Activated CD8-positive, alpha-beta memory T cell treated with anti-CD3 and anti-CD28 coated beads, Interleukin-2, amount 10 ng/mL, durations not matched to agents 7 days and 5 days (primary cell): ENCODE results near the gene RFTN2. TPM values are rescaled to one million over a fixed set of nuclear protein-coding genes. Genes with fewer than 3 reads are reported as not detected.
"Not testable (repeated sequence)": the region's sequence is repeated elsewhere in the genome, so short reads cannot be mapped to it uniquely, and the experiment has no call there.

ENCODE experiments used
- ATAC-seq: fragments of 150-1000 bp; cut with Tn5 transposase; one replicate; pipeline ENCODE4 v1.10.0; 2021; ENCODE audit warnings: moderate library complexity
- CTCF ChIA-PET: fragments of 350-600 bp; sonication (Branson Sonifier 250); formaldehyde crosslinking; loops from one replicate; lab custom pipeline; 2021; ENCODE audit warnings: antibody characterized with exemption; lab: Charles Lee
- DNase-seq: peaks from one replicate; pipeline ENCODE4 v3.0.0-alpha.2; 2020
- H3K27ac Mint-ChIP-seq: one replicate; pipeline ENCODE4 v1.8.0; 2021; ENCODE audit warnings: mild to moderate bottlenecking, mixed read lengths
- H3K27me3 Mint-ChIP-seq: one replicate; pipeline ENCODE4 v1.8.0; 2021; ENCODE audit warnings: mixed read lengths
- H3K36me3 Mint-ChIP-seq: one replicate; pipeline ENCODE4 v1.8.0; 2021; ENCODE audit warnings: mild to moderate bottlenecking, mixed read lengths
- H3K4me1 Mint-ChIP-seq: one replicate; pipeline ENCODE4 v1.8.0; 2021; ENCODE audit warnings: mixed read lengths
- H3K4me3 Mint-ChIP-seq: one replicate; pipeline ENCODE4 v1.8.0; 2021; ENCODE audit warnings: mild to moderate bottlenecking, moderate library complexity, mixed read lengths
- H3K9me3 Mint-ChIP-seq: one replicate; pipeline ENCODE4 v1.8.0; 2022; ENCODE audit warnings: low read depth, mixed read lengths
- total RNA-seq, 2 experiments: library from RNA; stranded (reverse); gene quantifications; one replicate each; pipeline ENCODE4 v1.2.3, GENCODE V29; 2021

RFTN2 gene
- total RNA-seq, 2 experiments from 2014 or later: not detected

DNA sequence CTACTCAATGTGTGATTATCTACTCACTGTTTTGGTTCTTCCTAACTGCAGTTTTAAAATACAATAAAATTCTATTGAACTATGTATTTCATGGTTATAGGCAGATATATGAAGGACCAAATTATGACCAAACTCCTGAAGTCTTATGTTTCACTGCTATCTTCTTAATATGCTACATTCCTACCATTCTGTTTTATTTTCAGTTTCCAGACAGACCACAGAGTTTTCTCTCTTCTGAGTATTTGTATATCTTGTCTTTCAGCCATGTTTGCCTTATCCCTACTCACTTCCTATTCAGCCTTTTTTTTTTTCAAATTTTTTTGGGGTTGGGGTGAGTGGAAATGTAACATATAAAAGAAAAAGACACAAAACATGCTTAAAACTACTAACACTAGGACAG is 6.3 kb downstream of the RFTN2 start:
- H3K4me1 Mint-ChIP-seq: peaks cover 2% of the 10 kb centered on the region
- DNase-seq (no peak), ATAC-seq (no peak)
- H3K27ac Mint-ChIP-seq: no peak overlapping the region
- peaks cover 4% of the 10 kb centered on the region for H3K36me3 Mint-ChIP-seq
- peaks cover 10% of the 10 kb centered on the region for H3K27me3 Mint-ChIP-seq
- peaks cover 14% of the 10 kb centered on the region for H3K9me3 Mint-ChIP-seq
- no peak overlapping the region for H3K4me3 Mint-ChIP-seq
- CTCF ChIA-PET: no interaction called here

DNA sequence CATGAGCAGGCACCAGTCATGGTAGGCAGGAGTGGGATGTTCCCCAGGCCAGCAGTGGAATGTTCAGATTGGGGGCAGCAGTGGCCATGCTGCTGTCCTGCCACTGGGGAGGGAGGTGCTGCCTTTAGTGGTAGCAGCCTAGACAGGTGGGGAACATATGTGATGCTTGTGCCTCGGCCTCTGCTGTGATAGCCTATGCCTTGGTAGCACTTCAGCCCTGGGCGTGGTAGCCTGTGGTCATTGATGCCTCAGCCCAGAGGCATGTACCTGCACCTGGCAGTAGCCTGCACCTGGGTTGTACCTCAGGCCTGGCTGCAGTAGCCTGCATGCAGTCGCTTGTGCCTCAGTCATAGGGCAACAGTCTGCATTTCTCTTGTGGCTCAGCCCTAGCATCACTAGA is 7.1 kb downstream of the RFTN2 start:
- CTCF ChIA-PET: no interaction called here
- DNase-seq (no peak), ATAC-seq (no peak)
- no peak overlapping the region for H3K4me3 Mint-ChIP-seq
- peaks cover 2% of the 10 kb centered on the region for H3K4me1 Mint-ChIP-seq
- H3K27ac Mint-ChIP-seq: no peak overlapping the region
- H3K9me3 Mint-ChIP-seq: peaks cover 14% of the 10 kb centered on the region
- peaks cover 4% of the 10 kb centered on the region for H3K36me3 Mint-ChIP-seq
- H3K27me3 Mint-ChIP-seq: peaks cover 10% of the 10 kb centered on the region

DNA sequence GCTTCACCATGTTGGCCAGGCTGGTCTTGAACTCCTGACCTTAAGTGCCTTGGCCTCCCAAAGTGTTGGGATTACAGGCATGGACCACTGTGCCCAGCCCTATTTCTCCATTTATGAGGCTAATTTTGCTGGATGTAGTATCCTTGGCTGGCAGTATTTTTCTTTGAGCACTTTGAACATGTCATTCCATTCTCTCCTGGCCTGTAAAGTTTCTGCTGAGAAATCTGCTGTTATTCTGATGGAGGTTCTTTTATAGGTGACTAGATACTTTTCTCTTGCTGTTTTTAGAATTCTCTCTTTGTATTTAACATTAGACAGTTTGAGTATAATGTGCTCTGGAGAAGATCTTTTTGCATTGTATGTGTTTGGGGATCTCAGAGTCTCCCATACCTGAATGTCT is 9.1 kb downstream of the RFTN2 start:
- H3K27ac Mint-ChIP-seq: no peak overlapping the region
- peaks cover 14% of the 10 kb centered on the region for H3K9me3 Mint-ChIP-seq
- peaks cover 2% of the 10 kb centered on the region for H3K4me1 Mint-ChIP-seq
- no peak overlapping the region for H3K4me3 Mint-ChIP-seq
- peaks cover 4% of the 10 kb centered on the region for H3K27me3 Mint-ChIP-seq
- ATAC-seq: no peak
- DNase-seq: no peak
- CTCF ChIA-PET: no interaction called here
- peaks cover 4% of the 10 kb centered on the region for H3K36me3 Mint-ChIP-seq

DNA sequence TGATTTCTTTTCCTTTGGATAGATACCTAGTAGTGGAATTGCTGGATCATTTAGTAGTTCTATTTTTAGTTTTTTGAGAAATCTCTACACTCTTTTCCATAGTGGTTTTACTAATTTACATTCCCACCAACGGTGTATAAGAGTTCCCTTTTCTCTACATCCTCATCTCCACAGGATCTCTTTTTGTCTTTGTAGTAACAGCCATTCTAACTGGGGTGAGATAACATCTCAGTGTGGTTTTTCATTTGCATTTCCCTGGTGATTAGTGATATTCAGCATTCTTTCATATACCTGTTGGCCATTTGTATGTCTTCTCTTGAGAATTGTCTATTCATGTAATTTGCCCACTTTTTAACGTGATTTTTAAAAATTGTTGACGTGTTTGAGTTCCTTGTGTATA is 13.8 kb downstream of the RFTN2 start:
- Mint-ChIP-seq H3K27me3 (peaks cover 2% of the 10 kb centered on the region), H3K27ac (no peak overlapping the region), H3K4me3 (no peak overlapping the region), H3K9me3 (peaks cover 9% of the 10 kb centered on the region), H3K4me1 (peaks cover 2% of the 10 kb centered on the region), H3K36me3 (peaks cover 4% of the 10 kb centered on the region)
- ATAC-seq: no peak
- CTCF ChIA-PET: no interaction called here
- no peak for DNase-seq

DNA sequence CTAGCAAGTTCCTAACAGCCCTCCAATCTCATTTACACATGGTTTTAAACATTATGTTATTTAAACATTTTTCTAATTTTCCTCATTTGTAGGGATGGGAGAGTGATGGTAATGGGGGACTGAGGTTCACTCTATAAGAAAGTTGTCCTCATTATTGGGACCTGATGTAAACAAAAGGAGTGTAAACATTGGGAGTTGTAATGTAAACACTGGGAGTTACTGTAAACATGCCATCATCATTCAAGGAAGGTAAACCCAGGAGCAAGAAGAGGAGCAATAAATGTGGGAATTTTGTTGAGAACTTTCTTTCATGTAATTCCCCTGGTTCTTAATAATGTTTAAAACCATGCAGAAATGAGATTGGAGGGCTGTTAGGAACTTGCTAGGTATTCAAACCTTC is 17.8 kb downstream of the RFTN2 start:
- Mint-ChIP-seq H3K36me3 (no peaks in the 10 kb centered on the region), H3K27me3 (no peaks in the 10 kb centered on the region), H3K27ac (no peak overlapping the region), H3K4me3 (no peak overlapping the region), H3K9me3 (no peaks in the 10 kb centered on the region), H3K4me1 (no peaks in the 10 kb centered on the region)
- CTCF ChIA-PET: interaction anchor here (0.6 kb wide), 1 partner anchor 91 kb away, joined by 3 read pairs; no protein-coding TSS in a partner anchor
- DNase-seq (no peak), ATAC-seq (no peak)

DNA sequence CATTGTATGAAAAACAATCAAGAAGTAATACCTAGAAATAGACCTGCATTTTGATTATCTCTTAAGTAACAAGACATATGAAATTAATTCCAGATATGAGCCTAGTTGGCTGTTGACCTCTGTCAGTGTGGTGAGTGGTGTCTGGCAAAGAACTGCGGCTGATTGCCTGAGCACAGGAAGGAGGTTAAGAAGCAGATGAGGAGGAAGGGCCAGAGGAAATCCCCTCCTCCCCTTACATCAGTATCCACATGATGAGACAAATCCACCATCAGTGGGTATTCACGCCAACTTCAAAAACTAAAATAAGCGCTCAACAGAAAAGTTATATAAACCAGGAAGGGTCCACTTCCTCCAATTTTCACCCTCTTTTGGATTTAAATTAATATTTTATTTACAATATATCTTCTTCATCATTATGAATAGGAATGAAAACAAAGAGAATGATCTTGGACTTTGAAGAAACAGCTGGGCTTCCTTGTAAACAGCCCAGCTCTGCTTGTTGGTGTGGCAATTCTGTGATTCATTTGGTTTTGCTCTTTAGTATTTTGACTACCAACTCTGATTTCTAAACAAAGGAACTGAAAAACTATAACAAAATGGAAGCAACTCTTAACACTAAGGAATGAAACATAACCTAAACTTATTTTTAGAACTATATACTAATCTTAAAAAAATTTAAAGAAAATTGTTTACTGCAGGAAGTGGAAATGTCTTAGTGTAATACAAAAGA is 27.3 kb downstream of the RFTN2 start:
- ATAC-seq (no peak), DNase-seq (no peak)
- no peaks in the 10 kb centered on the region for H3K4me1 Mint-ChIP-seq
- no peaks in the 10 kb centered on the region for H3K9me3 Mint-ChIP-seq
- no peak overlapping the region for H3K27ac Mint-ChIP-seq
- no peak overlapping the region for H3K4me3 Mint-ChIP-seq
- peaks cover 6% of the 10 kb centered on the region for H3K27me3 Mint-ChIP-seq
- CTCF ChIA-PET: no interaction called here
- H3K36me3 Mint-ChIP-seq: no peaks in the 10 kb centered on the region

DNA sequence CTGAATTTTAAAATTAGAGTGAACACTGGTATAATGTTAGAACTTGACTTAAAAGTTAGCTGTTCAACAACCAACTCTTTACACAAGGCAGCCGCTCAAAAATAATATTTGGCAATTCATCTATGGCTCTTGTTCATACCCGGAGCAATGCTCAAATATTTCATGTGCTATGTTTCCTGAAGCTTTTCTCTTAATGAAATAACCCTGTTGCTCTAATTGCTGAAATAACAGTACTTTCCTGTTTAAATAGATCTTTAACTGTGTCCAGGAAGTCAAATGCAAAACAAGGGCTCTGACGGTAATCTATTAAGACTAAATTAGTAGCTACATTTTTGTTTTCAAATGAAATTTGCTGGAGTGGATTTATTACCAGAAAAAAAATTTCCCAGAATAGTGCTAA is 33.7 kb downstream of the RFTN2 start:
- H3K4me3 Mint-ChIP-seq: no peak overlapping the region
- no peaks in the 10 kb centered on the region for H3K9me3 Mint-ChIP-seq
- H3K36me3 Mint-ChIP-seq: no peaks in the 10 kb centered on the region
- no peak for DNase-seq
- H3K4me1 Mint-ChIP-seq: peaks cover 3% of the 10 kb centered on the region
- CTCF ChIA-PET: interaction anchor here (0.8 to 1.1 kb wide), 2 partner anchors 8 to 18 kb away, joined by 3 read pairs; no protein-coding TSS in a partner anchor
- peaks cover 16% of the 10 kb centered on the region for H3K27me3 Mint-ChIP-seq
- no peak for ATAC-seq
- no peak overlapping the region for H3K27ac Mint-ChIP-seq

DNA sequence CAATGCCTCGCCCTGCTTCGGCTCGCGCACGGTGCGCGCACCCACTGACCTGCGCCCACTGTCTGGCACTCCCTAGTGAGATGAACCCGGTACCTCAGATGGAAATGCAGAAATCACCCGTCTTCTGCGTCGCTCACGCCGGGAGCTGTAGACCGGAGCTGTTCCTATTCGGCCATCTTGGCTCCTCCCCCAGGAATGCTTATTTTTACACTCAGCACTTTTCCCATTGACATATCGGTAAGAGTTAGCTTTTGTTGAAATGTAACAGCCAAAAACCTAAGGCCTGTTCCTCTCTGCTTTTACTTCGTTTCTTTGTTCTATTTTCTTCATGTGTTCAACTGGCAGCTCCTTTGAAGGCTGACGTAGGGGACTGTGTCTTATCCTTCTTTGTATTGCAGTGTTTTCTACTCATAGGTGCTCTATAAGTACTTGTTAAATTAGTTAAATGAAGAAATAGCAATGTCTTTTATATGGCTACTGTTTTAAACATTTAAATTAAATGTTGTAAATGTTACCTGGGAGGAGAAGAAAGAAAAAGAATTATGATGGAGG is 34.7 kb downstream of the RFTN2 start:
- not testable (repeated sequence) for H3K9me3 Mint-ChIP-seq, DNase-seq, H3K36me3 Mint-ChIP-seq, H3K27ac Mint-ChIP-seq, ATAC-seq, H3K4me1 Mint-ChIP-seq
- CTCF ChIA-PET: interaction anchor here (1.1 kb wide), 1 partner anchor 9 kb away, joined by 3 read pairs; no protein-coding TSS in a partner anchor
- Mint-ChIP-seq H3K4me3 (peak overlapping the region; percentile 53), H3K27me3 (peaks cover 16% of the 10 kb centered on the region)

DNA sequence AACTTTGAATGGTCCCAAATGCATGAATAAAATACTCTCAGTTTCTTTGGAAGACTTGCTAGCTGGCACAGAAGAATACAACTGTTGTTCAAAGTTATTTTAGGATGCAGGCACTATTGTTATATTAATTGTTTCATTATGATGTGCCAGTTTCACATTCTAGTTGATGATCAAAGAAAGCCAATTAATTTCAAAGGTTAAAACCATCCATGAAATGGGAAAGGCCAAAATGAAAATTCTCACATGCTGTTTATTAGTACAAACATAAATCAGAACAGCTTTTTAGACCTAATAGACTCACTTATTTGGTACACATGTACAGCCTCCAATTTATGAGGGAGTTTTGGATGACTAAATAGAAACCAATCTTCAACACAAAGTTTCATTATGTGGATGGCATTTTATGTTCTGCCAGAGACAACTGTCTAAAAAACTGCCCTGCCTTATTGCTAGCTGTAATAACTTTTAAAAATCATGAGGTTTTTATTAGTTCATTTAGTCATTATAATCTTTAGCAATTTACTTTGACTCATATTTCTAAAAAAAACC is 42.2 kb downstream of the RFTN2 start:
- H3K4me1 Mint-ChIP-seq: no peaks in the 10 kb centered on the region
- CTCF ChIA-PET: no interaction called here
- no peak overlapping the region for H3K4me3 Mint-ChIP-seq
- H3K9me3 Mint-ChIP-seq: peaks cover 10% of the 10 kb centered on the region
- H3K36me3 Mint-ChIP-seq: no peaks in the 10 kb centered on the region
- no peak for DNase-seq
- H3K27me3 Mint-ChIP-seq: no peaks in the 10 kb centered on the region
- H3K27ac Mint-ChIP-seq: no peak overlapping the region
- no peak for ATAC-seq

DNA sequence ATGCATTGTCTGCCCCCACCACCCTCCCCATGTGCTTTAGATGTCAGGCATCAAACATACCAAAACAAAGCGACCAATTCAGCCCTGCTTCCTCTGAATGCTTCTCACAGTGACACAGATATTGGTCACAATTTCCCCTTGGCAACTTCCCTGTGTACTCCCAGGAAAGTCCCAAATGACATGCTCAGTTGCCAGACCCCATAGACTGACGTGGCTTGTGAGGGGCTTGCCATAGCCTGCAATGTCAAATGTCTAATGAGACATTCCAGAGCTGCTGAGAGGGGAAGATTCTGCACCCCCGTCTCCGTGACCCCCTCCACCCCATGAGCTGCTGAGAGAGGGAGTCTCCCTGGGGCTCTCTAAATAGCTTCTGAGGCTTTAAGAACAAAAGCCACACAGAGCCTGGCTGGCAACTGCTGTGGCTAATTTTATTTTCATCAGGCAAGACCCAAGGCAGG is 47.3 kb downstream of the RFTN2 start:
- no peak overlapping the region for H3K4me3 Mint-ChIP-seq
- H3K9me3 Mint-ChIP-seq: peaks cover 7% of the 10 kb centered on the region
- no peak for ATAC-seq
- CTCF ChIA-PET: no interaction called here
- H3K36me3 Mint-ChIP-seq: no peaks in the 10 kb centered on the region
- no peaks in the 10 kb centered on the region for H3K4me1 Mint-ChIP-seq
- no peak for DNase-seq
- H3K27ac Mint-ChIP-seq: no peak overlapping the region
- no peaks in the 10 kb centered on the region for H3K27me3 Mint-ChIP-seq

DNA sequence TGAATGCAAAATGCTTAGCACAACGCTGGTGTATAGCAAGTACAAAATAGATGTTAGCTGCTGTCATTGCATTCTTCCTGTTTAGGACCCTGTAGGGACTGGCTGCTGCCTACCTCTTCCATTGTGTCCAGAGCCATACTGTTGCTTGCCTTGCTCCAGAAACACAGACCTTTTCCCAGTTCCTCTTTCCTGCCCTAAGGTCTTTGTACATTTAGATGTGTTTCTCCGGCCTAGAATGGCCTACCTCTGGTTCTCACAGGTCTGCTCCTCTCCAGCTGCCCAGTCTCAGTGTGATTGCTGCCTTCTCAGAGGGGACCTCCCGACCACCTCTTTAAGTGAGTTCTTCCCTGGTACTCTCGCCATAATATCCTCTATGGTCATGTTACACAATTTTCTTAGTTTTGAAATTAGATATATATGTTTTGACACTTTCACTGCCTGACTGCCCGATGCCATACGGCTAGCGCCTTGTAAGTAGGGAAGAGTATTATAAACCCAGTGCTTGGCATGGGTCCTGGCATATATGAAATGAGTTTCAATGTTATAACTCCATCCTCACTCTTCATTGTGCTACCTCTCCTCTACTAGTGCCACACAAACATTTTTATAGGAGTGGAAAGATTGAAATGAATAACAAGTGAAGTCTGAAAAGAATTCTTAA is 48.3 kb downstream of the RFTN2 start:
- no peaks in the 10 kb centered on the region for H3K36me3 Mint-ChIP-seq
- H3K4me3 Mint-ChIP-seq: no peak overlapping the region
- no peak for DNase-seq
- CTCF ChIA-PET: no interaction called here
- no peak for ATAC-seq
- H3K9me3 Mint-ChIP-seq: peaks cover 2% of the 10 kb centered on the region
- no peaks in the 10 kb centered on the region for H3K4me1 Mint-ChIP-seq
- H3K27ac Mint-ChIP-seq: no peak overlapping the region
- H3K27me3 Mint-ChIP-seq: no peaks in the 10 kb centered on the region

DNA sequence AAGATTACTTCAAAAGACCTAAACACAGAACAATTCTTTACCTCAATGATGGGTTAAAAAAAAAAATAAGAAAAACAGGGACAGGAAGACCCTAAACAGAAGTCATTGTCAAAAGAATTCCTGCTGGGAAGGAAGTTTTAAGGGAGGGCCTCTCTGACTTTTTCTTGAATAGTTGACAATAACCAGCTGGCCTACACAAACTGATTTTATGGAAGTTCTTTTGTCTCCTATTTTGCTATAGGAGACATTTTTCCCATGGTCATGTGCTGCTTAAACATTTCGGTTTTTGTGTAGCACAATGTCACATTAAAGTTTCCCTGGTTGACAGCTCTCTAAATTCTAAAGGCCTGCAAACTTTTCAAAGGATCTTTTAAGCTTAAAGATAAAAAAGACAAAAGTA is 55.3 kb downstream of the RFTN2 start:
- ATAC-seq (no peak), DNase-seq (no peak)
- H3K9me3 Mint-ChIP-seq: no peaks in the 10 kb centered on the region
- H3K27ac Mint-ChIP-seq: no peak overlapping the region
- no peaks in the 10 kb centered on the region for H3K4me1 Mint-ChIP-seq
- CTCF ChIA-PET: no interaction called here
- no peaks in the 10 kb centered on the region for H3K36me3 Mint-ChIP-seq
- H3K27me3 Mint-ChIP-seq: no peaks in the 10 kb centered on the region
- H3K4me3 Mint-ChIP-seq: no peak overlapping the region

DNA sequence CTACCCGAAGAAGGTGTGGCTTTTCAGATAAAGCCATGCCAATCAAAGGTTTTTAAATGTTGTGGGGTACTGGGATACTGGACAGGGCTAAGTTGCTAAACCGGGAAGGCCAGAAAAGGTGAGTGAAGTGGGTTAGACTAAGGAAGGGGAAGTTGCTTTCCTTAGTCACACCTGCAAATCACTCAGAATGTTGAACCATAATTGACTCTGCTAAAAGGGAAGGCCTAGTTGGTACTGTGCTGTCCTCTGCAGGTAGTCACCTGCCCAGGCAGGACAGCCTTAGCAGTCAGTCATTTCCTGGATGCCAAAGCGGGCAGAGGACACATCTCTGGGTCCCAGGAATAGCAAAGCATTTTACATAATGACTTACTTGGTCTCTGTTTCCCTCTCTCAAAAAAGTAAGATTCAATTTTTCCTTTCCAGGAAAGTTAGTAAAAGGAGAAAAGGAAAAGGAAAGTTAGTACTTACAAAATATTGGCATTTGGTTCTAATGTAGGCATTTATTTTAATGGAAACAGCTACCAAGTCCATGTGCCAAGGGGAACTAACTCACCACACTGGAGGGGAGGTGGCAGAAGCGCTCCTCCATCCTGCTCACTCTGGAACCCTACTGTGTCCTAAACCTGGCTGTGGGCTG is 60.3 kb downstream of the RFTN2 start:
- H3K27ac Mint-ChIP-seq: no peak overlapping the region
- peaks cover 1% of the 10 kb centered on the region for H3K4me1 Mint-ChIP-seq
- H3K27me3 Mint-ChIP-seq: no peaks in the 10 kb centered on the region
- no peaks in the 10 kb centered on the region for H3K36me3 Mint-ChIP-seq
- no peak overlapping the region for H3K4me3 Mint-ChIP-seq
- H3K9me3 Mint-ChIP-seq: no peaks in the 10 kb centered on the region
- DNase-seq (no peak), ATAC-seq (no peak)
- CTCF ChIA-PET: no interaction called here
